ENCODE data around the gene SLAMF9.

- TF ChIP-seq POLR2A (IDR thresholded peaks at IDR 0.05) (no peak), CTCF (IDR thresholded peaks at IDR 0.05) (no peak)
These were observed 40.4 kb downstream of the SLAMF9 start for GRCh38 chr1:159913451-159914192.
